C4-2B (cell line): ENCODE measurements around the gene KAZN.

Experiments
- CTCF ChIP-seq: fragments of 450-650 bp; conservative IDR thresholded peaks from 2 replicates; pipeline ENCODE4 v1.5.1; 2017; ENCODE audit warnings: mild to moderate bottlenecking
- ZFX ChIP-seq: fragments of 450-650 bp; IDR thresholded peaks from 2 replicates; pipeline ENCODE4 v1.6.1; 2017

GRCh38 chr1:14624941-14625340 lies 26.5 kb downstream of the KAZN start:
- no peak for TF ChIP-seq CTCF
- TF ChIP-seq ZFX, result no peak
